ENCODE data around the gene OR1D5. TPM values are rescaled to one million over a fixed set of nuclear protein-coding genes. Genes with fewer than 3 reads are reported as not detected.
A peak's percentile ranks its signal among the peaks of the same experiment; 100 is the strongest.

Gene OR1D5
- total RNA-seq, 1 donor from 2014 or later, result not detected

GRCh38 chr17:3012926-3013581 lies 50.4 kb downstream of the OR1D5 start:
- intact Hi-C loops (cut with DNase I), result loop anchor here (1.0 to 2.0 kb wide), 2 partner anchors 164 to 185 kb away; no protein-coding TSS in a partner anchor
- peak; percentile 81 for DNase-seq (ENCODE audit: low spot score)

Other genes with a start within 250 kb of the OR1D5 start
- gene OR1D2, start 40.8 kb upstream of the OR1D5 start, total RNA-seq, result not detected
- gene OR1G1, start 63.9 kb upstream of the OR1D5 start, total RNA-seq, result not detected
- gene OR1A2, start 133.9 kb upstream of the OR1D5 start, total RNA-seq, result not detected
- gene OR1A1, start 144.1 kb upstream of the OR1D5 start, total RNA-seq, result not detected
- gene OR3A1, start 234.8 kb upstream of the OR1D5 start, total RNA-seq, result not detected